ENCODE data around the gene LRIT3. TPM values are rescaled to one million over a fixed set of nuclear protein-coding genes. Genes with fewer than 3 reads are reported as not detected.

The LRIT3 gene
- polyA plus RNA-seq, 1 donor = 0.20 TPM

GRCh38 chr4:109910256-109910655, 62.3 kb downstream of the LRIT3 start:
- DNase-seq (ENCODE audit: low read depth) = no peak

- DNase-seq (ENCODE audit: low read depth) = no peak
Measured at GRCh38 chr4:109912706-109913595, 65.0 kb downstream of the LRIT3 start, which contains the start of gene EGF. EGF (plus strand) TSS chr4:109912883; CDS start chr4:109913336, 453 bp downstream.

- DNase-seq (ENCODE audit: low read depth) = no peak
Measured at GRCh38 chr4:109913596-109914241, 65.8 kb downstream of the LRIT3 start.

GRCh38 chr4:109914322-109914721, 66.4 kb downstream of the LRIT3 start:
- no peak for DNase-seq (ENCODE audit: low read depth)

GRCh38 chr4:109915385-109916026, 67.6 kb downstream of the LRIT3 start:
- no peak for DNase-seq (ENCODE audit: low read depth)

- DNase-seq (ENCODE audit: low read depth) = no peak
Measured at GRCh38 chr4:109916027-109916409, 68.1 kb downstream of the LRIT3 start.

GRCh38 chr4:109921384-109921808, 73.5 kb downstream of the LRIT3 start:
- DNase-seq (ENCODE audit: low read depth) = no peak

Other genes starting within 250 kb of the LRIT3 start
- gene CASP6, start 144.7 kb upstream of the LRIT3 start, polyA plus RNA-seq (ENCODE audit: insufficient read length) = 13.9 TPM
- 17.5 TPM for gene PLA2G12A, start 118.0 kb upstream of the LRIT3 start, polyA plus RNA-seq (ENCODE audit: insufficient read length)
- 6.5 TPM for gene CFI, start 46.1 kb upstream of the LRIT3 start, polyA plus RNA-seq (ENCODE audit: insufficient read length)
- 28.1 TPM for gene GAR1, start 32.3 kb upstream of the LRIT3 start, polyA plus RNA-seq (ENCODE audit: insufficient read length)
- 0.28 TPM for gene RRH, start 20.1 kb upstream of the LRIT3 start, polyA plus RNA-seq (ENCODE audit: insufficient read length)
- 10.3 TPM for gene EGF, start 64.8 kb downstream of the LRIT3 start, polyA plus RNA-seq (ENCODE audit: insufficient read length)